HCT116 (cell line): ENCODE measurements around the gene MAP2K4. TPM values are rescaled to one million over a fixed set of nuclear protein-coding genes. Genes with fewer than 3 reads are reported as not detected.

Experiments used
- ATAC-seq: fragments of 200-7000 bp; cut with Tn5 transposase; 2 replicates; pipeline ENCODE4 v1.9.1; 2020; ENCODE audit warnings: mild to moderate bottlenecking, moderate library complexity
- BruUV-seq: library from RNA; stranded (reverse); fragments of 400-500 nt; replicated peaks from 2 replicates; lab custom pipeline; 2021; lab: Mats Ljungman, UMichigan
- CTCF ChIA-PET: fragments of 300-600 bp; sonication (Branson Sonifier 250); formaldehyde crosslinking; loops from one replicate; lab custom pipeline; 2021; ENCODE audit warnings: antibody characterized with exemption; lab: Charles Lee
- POLR2A ChIA-PET: fragments of 300-600, 350-600 bp; sonication (Branson Sonifier 250); formaldehyde crosslinking; loops from one replicate; lab custom pipeline; 2021; ENCODE audit warnings: antibody characterized with exemption; lab: Charles Lee
- RAD21 ChIA-PET, 2 experiments: fragments of 300-600 bp; sonication (Branson Sonifier 250); formaldehyde crosslinking; loops; one replicate each; lab custom pipeline; 2023; ENCODE audit warnings: low total read pairs in 2 of 2; ENCODE audit not compliant: uncharacterized antibody in 2 of 2, unreplicated experiment in 2 of 2, low non-redundant PET in 1 of 2; lab: Charles Lee
- DNase-seq: peaks from one replicate; pipeline ENCODE4 v3.0.0-alpha.2; 2010; ENCODE audit warnings: low read depth, low spot score
- H2AFZ ChIP-seq: fragments of 200-600 bp; shearing (Covaris generic), sonication (generic); 2 replicates; pipeline ENCODE4 v1.6.1; 2017; ENCODE audit warnings: low read depth, mixed run types, mixed read lengths, antibody characterized with exemption, low read length; ENCODE audit not compliant: poor library complexity, severe bottlenecking
- H3K27ac ChIP-seq: 2 replicates; pipeline ENCODE4 v1.5.1; 2012; ENCODE audit warnings: low read depth, low read length
- H3K27me3 ChIP-seq: fragments of 200-600 bp; sonication (generic); 2 replicates; pipeline ENCODE4 v1.6.1; 2016; ENCODE audit warnings: mixed run types, low read length, mixed read lengths; ENCODE audit not compliant: insufficient read depth
- H3K36me3 ChIP-seq, 2 experiments: fragments of 200-500 bp in 1 of 2; fragments of 200-600 bp in 1 of 2; sonication (Bioruptor generic) in 1 of 2; sonication (generic) in 1 of 2; 2 replicates each; pipeline versions ENCODE4 v1.5.1 to v1.6.1; 2014 to 2016; ENCODE audit warnings: low read length in 2 of 2, inconsistent platforms in 1 of 2, mixed read lengths in 1 of 2, mixed run types in 1 of 2; ENCODE audit not compliant: insufficient read depth in 2 of 2, control insufficient read depth in 1 of 2
- H3K4me1 ChIP-seq, 2 experiments: fragments of 200-600 bp in 1 of 2; sonication (generic) in 1 of 2; 2 replicates each; pipeline versions ENCODE4 v1.5.1 to v1.6.1; 2012 to 2017; ENCODE audit warnings: low read length in 2 of 2, inconsistent platforms in 1 of 2, mild to moderate bottlenecking in 1 of 2, mixed read lengths in 1 of 2, mixed run types in 1 of 2, moderate library complexity in 1 of 2; ENCODE audit not compliant: insufficient read depth in 2 of 2, control insufficient read depth in 1 of 2
- H3K4me2 ChIP-seq: fragments of 200-600 bp; sonication (generic); 2 replicates; pipeline ENCODE4 v1.6.1; 2017; ENCODE audit warnings: mixed run types, low read length, mixed read lengths
- H3K4me3 ChIP-seq, 2 experiments: fragments of 200-600 bp in 1 of 2; sonication (generic) in 1 of 2; replicated peaks in 1 of 2; 2 replicates each; pipeline ENCODE4 v1.5.1; 2011 to 2016; ENCODE audit warnings: low read length in 2 of 2, control low read depth in 1 of 2, low read depth in 1 of 2, mild to moderate bottlenecking in 1 of 2, mixed read lengths in 1 of 2, mixed run types in 1 of 2
- H3K79me2 ChIP-seq: fragments of 200-600 bp; sonication (generic); 2 replicates; pipeline ENCODE4 v1.6.1; 2017; ENCODE audit warnings: mild to moderate bottlenecking, mixed run types, low read length, moderate library complexity, mixed read lengths; ENCODE audit not compliant: insufficient read depth
- H3K9ac ChIP-seq: fragments of 200-600 bp; sonication (generic); 2 replicates; pipeline ENCODE4 v1.6.1; 2016; ENCODE audit warnings: low read length, mixed read lengths
- H3K9me2 ChIP-seq: fragments of 200-600 bp; sonication (generic), shearing (Covaris generic); 2 replicates; pipeline ENCODE4 v1.6.1; 2017; ENCODE audit warnings: mixed run types, mild to moderate bottlenecking, moderate library complexity; ENCODE audit not compliant: insufficient read depth
- H3K9me3 ChIP-seq, 2 experiments: fragments of 200-500 bp in 1 of 2; fragments of 200-600 bp in 1 of 2; sonication (Bioruptor generic) in 1 of 2; sonication (generic) in 1 of 2; 2 replicates each; pipeline ENCODE4 v1.6.1; 2014 to 2017; ENCODE audit warnings: low read length in 2 of 2, mixed read lengths in 2 of 2, inconsistent platforms in 1 of 2, low read depth in 1 of 2, mild to moderate bottlenecking in 1 of 2, mixed run types in 1 of 2, moderate library complexity in 1 of 2; ENCODE audit not compliant: control insufficient read depth in 1 of 2, insufficient read depth in 1 of 2
- H4K20me1 ChIP-seq: fragments of 200-600 bp; sonication (generic), shearing (Covaris generic); 2 replicates; pipeline ENCODE4 v1.6.1; 2017; ENCODE audit warnings: mixed run types, mild to moderate bottlenecking, moderate library complexity; ENCODE audit not compliant: insufficient read depth
- ATF3 ChIP-seq: IDR thresholded peaks from 2 replicates; pipeline ENCODE4 v1.6.1; 2012
- CBX3 ChIP-seq: IDR thresholded peaks from 2 replicates; pipeline ENCODE4 v1.6.1; 2012; ENCODE audit warnings: low read depth
- CEBPB ChIP-seq: IDR thresholded peaks from 2 replicates; pipeline ENCODE4 v1.6.1; 2012; ENCODE audit warnings: low read depth
- EZH2 ChIP-seq: fragments of 200-600 bp; sonication (generic); IDR thresholded peaks from 2 replicates; pipeline ENCODE4 v1.6.1; 2017; ENCODE audit warnings: antibody characterized with exemption, mixed run types
- FOSL1 ChIP-seq: IDR thresholded peaks from 2 replicates; pipeline ENCODE4 v1.6.1; 2012; ENCODE audit warnings: low read depth
- JUND ChIP-seq: IDR thresholded peaks from 2 replicates; pipeline ENCODE4 v1.6.1; 2012
- POLR2A ChIP-seq: IDR thresholded peaks from 2 replicates; pipeline ENCODE4 v1.7.0; 2011; ENCODE audit warnings: borderline replicate concordance; ENCODE audit not compliant: insufficient read depth, insufficient read length; ENCODE audit errors: extremely low read depth
- RAD21 ChIP-seq: IDR thresholded peaks from 2 replicates; pipeline ENCODE4 v1.6.1; 2012; ENCODE audit warnings: low read depth, mild to moderate bottlenecking
- REST ChIP-seq: IDR thresholded peaks from 2 replicates; pipeline ENCODE4 v1.6.1; 2012; ENCODE audit warnings: low read depth
- SIN3A ChIP-seq: IDR thresholded peaks from 2 replicates; pipeline ENCODE4 v1.6.1; 2012; ENCODE audit warnings: low read depth
- SP1 ChIP-seq: IDR thresholded peaks from 2 replicates; pipeline ENCODE4 v1.6.1; 2012; ENCODE audit warnings: low read depth
- SRF ChIP-seq: IDR thresholded peaks from 2 replicates; pipeline ENCODE4 v1.6.1; 2012; ENCODE audit warnings: low read depth
- ZBTB33 ChIP-seq: IDR thresholded peaks from 2 replicates; pipeline ENCODE4 v1.6.1; 2011; ENCODE audit warnings: mild to moderate bottlenecking, low read length, moderate library complexity; ENCODE audit not compliant: insufficient replicate concordance; ENCODE audit errors: extremely low read depth
- ZFX ChIP-seq: fragments of 450-650 bp; IDR thresholded peaks from 2 replicates; pipeline ENCODE4 v1.6.1; 2017
- intact Hi-C: fragments of 100-400 bp; cut with micrococcal nuclease; formaldehyde crosslinking; loops from 2 replicates; pipeline ENCODE4 v1.10.0; 2022
- total RNA-seq: library from RNA; stranded (reverse); gene quantifications from one replicate; pipeline ENCODE4 v1.2.1, GENCODE V29; 2021; ENCODE audit not compliant: unreplicated experiment

MAP2K4 gene
- total RNA-seq, 1 experiment from 2014 or later, result 42.3 TPM

GRCh38 chr17:12041312-12041711 lies 20.6 kb downstream of the MAP2K4 start:
- Histone ChIP-seq H3K36me3 (no peaks in the 10 kb centered on the region), H3K4me1 (peaks cover 45 to 85% of the 10 kb centered on the region in 2 experiments), H3K27me3 (no peaks in the 10 kb centered on the region), H4K20me1 (peaks cover 11% of the 10 kb centered on the region; the same call in 1 of the 2 replicates), H3K27ac (peak overlapping the region; percentile 84), H3K4me3 (peak overlapping the region in 1 of 2 experiments; percentile 42; a peak in 3 of 4 replicates), H3K4me2 (peak overlapping the region; percentile 67), H3K9ac (peak overlapping the region; percentile 22), H2AFZ (no peak overlapping the region), H3K79me2 (peaks cover 81% of the 10 kb centered on the region), H3K9me2 (no peaks in the 10 kb centered on the region), H3K9me3 (no peaks in the 10 kb centered on the region)
- no TSS peak for BruUV-seq
- POLR2A ChIA-PET, result interaction anchor here (2.4 kb wide), 1 partner anchor 21 kb away, joined by 6 read pairs; the partner anchor contains the start of gene MAP2K4
- DNase-seq, result peak; percentile 71
- CTCF ChIA-PET, result no interaction called here
- intact Hi-C loops, result no loop called here
- RAD21 ChIA-PET, result no interaction called here
- ATAC-seq, result peak; percentile 70
- TF ChIP-seq REST (peak; percentile 16), POLR2A (no peak), SIN3A (peak; percentile 47; the same call in 1 of the 2 replicates), JUND (peak; percentile 83), EZH2 (no peak), SP1 (peak; percentile 67), ATF3 (0 out of 2 replicates have a peak, but pooled peaks have one; percentile 24), ZBTB33 (no peak), SRF (0 out of 2 replicates have a peak, but pooled peaks have one; percentile 36), FOSL1 (peak; percentile 94), ZFX (no peak), CBX3 (peak; percentile 25; the same call in 1 of the 2 replicates), RAD21 (no peak), CEBPB (peak; percentile 39; the same call in 1 of the 2 replicates)
